Caki2 (cell line): ENCODE results near the gene ITGB1BP1. TPM values are rescaled to one million over a fixed set of nuclear protein-coding genes. Genes with fewer than 3 reads are reported as not detected.

Experiments
- DNase-seq: peaks from one replicate; pipeline ENCODE4 v3.0.0-alpha.2; 2015; ENCODE audit warnings: low read depth
- in situ Hi-C: cut with HindIII; loops from 2 replicates; pipeline ENCODE4 v1.10.0; 2016; ENCODE audit warnings: low sequenced_read_pairs, low pct_unique_long_range_greater_than_20kb, mixed read lengths
- total RNA-seq: library from RNA; depleted of rRNA; stranded (reverse); fragments of >200 nt; shearing (Covaris generic); gene quantifications from 2 replicates; pipeline ENCODE4 v1.2.3, GENCODE V29; 2014; ENCODE audit warnings: low replicate concordance; rRNA removed

ITGB1BP1 gene
- 55.9 and 110 TPM in 2 replicates for total RNA-seq

GRCh38 chr2:9423100-9423921 lies at the start of gene ITGB1BP1, which contains the start of gene CPSF3:
TSS of gene ITGB1BP1 (minus strand) at chr2:9423528. CDS start at chr2:9418697, 4,831 bp downstream.
TSS of gene CPSF3 (plus strand) at chr2:9423654. CDS start at chr2:9423774, 120 bp downstream.
- peak; percentile 95 for DNase-seq
- in situ Hi-C loops = no loop called here

DNA sequence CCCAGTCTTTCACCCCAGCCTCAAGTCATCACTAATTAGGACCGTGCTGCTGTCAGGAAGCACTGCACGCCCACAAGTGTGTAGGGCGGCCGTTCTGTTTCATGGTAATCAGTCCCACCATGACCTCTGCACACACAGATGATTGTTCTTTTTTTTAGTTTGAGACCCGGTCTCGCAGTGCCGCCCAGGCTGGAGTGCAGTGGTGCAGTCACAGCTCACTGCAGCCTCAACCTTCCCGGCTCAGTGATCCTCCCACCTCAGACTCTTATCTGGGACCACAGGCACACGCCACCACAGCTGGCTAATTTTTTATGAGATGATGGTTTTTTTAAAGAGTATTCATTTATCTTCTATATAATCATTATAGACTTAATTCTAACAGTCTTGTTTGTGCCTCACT lies 49.2 kb upstream of the ITGB1BP1 start:
- DNase-seq = no peak
- in situ Hi-C loops = no loop called here

GRCh38 chr2:9471206-9471605 lies 47.9 kb upstream of the ITGB1BP1 start:
- DNase-seq = no peak
- in situ Hi-C loops = no loop called here

GRCh38 chr2:9467687-9468086 lies 44.4 kb upstream of the ITGB1BP1 start:
- peak; percentile 67 for DNase-seq
- in situ Hi-C loops = no loop called here

- no peak for DNase-seq
- in situ Hi-C loops = no loop called here
Observed at GRCh38 chr2:9466147-9466683, 42.9 kb upstream of the ITGB1BP1 start.

DNA sequence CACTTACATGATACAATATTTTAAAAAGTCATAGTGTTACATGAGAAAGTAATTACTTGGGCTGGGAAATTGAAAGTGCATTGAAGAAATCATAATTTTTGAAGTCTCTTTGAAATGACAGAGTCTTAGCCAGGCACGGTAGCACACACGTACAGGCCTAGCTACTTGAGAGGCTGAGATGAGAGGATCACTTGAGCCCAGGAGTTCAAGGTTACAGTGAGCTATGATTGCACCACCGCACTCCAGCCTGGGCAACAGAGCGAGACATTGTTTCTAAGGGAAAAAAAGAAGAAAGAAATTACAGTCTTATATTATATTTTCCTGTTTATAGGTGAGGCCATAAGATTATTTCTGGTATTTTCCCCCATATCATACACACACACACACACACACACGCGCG lies 41.8 kb upstream of the ITGB1BP1 start:
- in situ Hi-C loops = no loop called here
- no peak for DNase-seq

GRCh38 chr2:9463698-9464034 lies 40.3 kb upstream of the ITGB1BP1 start:
- in situ Hi-C loops = no loop called here
- no peak for DNase-seq

DNA sequence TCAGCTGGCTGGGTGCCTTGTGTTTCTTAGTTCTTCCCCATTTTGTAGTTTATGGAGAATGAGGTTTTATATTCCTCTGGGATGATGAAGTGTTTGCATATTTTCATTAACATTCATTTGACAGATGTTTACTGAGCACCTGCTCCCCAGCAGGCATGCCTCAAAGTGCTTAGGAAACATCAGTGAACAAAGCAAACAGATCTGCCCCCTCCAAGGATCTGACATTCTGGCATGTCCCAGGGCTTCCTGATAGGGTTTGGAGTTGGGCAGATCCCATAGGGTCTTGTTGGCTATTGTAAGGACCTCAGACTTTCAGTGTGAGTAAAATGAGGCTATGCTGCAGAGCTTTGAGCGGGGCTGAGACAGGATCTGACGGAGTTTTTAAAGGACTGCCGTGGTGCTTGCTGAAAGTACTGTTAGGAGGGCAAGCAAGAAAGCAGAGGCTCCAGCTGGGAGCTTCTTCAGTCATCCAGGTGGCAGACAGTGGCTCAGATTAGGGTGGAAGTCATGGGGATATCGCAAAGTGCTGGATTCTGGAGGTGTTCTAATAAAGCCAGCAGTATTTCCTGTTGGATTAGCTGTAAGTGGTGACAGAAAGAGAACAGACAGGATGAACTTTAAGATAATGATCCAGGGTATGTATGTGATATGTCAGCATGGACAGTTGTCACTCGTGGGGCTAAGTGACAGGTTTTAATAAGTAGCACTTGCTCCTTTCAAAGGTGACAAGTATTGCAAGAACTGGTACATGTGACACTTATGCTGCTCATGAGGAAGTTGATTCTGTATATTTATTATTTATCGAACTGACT lies 39.8 kb upstream of the ITGB1BP1 start:
- in situ Hi-C loops = no loop called here

GRCh38 chr2:9462313-9462712 lies 39.0 kb upstream of the ITGB1BP1 start:
- no peak for DNase-seq
- in situ Hi-C loops = no loop called here

More for the DNA sequence above, 39.8 kb upstream of the ITGB1BP1 start:
- no peak for DNase-seq

DNA sequence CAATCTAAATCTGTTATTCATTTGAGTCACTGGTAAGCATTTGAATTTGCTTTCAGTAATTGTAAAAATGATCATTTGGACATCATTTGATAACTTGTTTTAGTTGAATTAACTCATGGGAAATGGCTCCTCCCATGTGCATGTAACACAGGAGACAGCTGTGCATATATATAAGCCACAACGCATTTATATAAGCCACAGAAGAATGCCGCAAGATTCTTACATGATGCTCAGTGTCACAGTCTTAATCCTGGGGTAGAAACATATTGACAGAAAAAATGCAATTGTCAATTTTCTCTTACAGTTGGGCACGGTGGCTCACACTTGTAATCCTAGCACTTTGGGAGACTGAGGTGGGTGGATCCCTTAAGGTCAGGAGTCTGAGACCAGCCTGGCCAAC lies 37.8 kb upstream of the ITGB1BP1 start:
- no peak for DNase-seq
- in situ Hi-C loops = no loop called here

DNA sequence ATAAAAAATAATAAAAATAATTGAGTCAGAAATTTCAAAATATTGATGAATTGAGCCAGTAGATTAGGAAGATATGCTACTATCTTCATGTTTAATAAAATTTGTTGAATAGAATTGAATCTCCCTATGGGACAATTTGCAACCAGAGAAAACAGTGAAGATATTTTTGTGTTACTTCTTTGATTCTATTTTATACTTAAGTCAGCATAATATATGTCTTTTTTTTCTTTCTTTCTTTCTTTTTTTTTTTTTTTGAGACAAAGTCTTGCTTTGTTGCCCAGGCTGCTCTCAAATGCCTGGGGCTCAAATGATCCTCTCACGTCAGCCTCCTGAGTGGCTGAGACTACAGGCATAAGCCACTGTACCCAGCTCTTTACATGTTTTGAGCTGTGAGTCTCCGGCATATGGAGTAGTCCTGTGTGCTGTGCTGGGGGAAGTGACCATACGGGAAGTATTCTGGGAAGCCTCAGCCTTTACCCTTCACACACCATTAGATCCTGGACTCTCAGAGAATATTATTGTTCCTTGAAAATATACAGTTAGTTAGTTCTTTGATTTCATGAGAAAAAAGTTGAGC lies 37.2 kb upstream of the ITGB1BP1 start:
- no peak for DNase-seq
- in situ Hi-C loops = no loop called here

GRCh38 chr2:9451231-9451630 lies 27.9 kb upstream of the ITGB1BP1 start:
- DNase-seq = no peak
- in situ Hi-C loops = no loop called here

GRCh38 chr2:9445089-9445488 lies 21.8 kb upstream of the ITGB1BP1 start:
- in situ Hi-C loops = no loop called here
- DNase-seq = no peak

GRCh38 chr2:9443526-9443925 lies 20.2 kb upstream of the ITGB1BP1 start:
- in situ Hi-C loops = no loop called here
- no peak for DNase-seq

GRCh38 chr2:9441556-9441955 lies 18.2 kb upstream of the ITGB1BP1 start:
- DNase-seq = no peak
- in situ Hi-C loops = no loop called here

- DNase-seq = no peak
- in situ Hi-C loops = no loop called here
Observed at GRCh38 chr2:9440058-9440727, 16.9 kb upstream of the ITGB1BP1 start.

DNA sequence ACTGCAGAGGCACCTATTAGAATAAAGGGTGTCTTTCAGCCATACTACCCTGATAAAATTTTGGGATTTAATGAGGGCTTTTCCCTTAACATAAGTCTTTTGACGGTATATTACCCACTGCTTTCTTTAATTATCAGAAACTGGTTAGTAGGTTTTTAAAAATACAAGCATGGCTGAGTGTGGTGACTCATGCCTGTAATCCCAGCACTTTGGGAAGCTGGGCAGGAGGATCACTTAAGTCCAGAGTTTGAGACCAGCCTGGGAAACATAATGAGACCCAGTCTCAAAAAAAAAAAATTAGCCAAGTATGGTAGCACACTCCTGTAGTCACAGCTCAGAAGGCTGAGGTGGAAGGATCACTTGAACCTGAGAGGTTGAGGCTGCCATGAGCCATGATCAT lies 16.2 kb upstream of the ITGB1BP1 start:
- DNase-seq = no peak
- in situ Hi-C loops = no loop called here

DNA sequence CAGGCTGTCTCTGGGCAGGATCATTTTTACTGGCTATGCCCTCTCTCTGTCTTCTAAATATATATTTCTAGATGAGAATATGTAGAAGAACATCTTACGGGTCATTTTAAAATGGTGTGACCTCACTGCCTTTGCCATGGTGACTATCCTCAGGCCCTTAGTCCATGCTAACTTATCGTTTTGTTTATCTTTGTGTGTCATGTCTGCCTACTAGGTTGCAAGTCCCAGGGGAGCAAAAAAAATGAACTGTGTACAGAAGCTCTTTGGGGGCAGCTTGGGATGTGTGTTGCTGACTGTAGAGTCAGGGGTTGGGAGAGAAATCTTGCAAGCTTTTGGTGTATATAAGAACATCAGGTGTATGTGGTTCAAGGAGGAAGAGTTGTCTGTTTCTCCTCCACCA lies 11.2 kb upstream of the ITGB1BP1 start:
- DNase-seq = no peak

More for the DNA sequence above, 11.2 kb upstream of the ITGB1BP1 start:
- in situ Hi-C loops = no loop called here
